ENCODE results near the gene LHX1. TPM values are rescaled to one million over a fixed set of nuclear protein-coding genes. Genes with fewer than 3 reads are reported as not detected.

LHX1 gene
- total and polyA plus RNA-seq, 2 donors (not counting 1 experiment from before 2014, with no cell fraction given) = not detected

GRCh38 chr17:36948717-36949460 lies 11.6 kb downstream of the LHX1 start, which contains the start of gene AATF:
TSS of gene AATF (plus strand) at chr17:36948954. CDS start at chr17:36949126, 172 bp downstream.
- Histone ChIP-seq H3K9me3 (ENCODE audit: control insufficient read depth, insufficient read depth, low read depth, low read length) (no peaks in the 10 kb centered on the region), H3K4me3 (replicated peaks in 1 of 4; ENCODE audit: control extremely low read depth in 1 of 4, insufficient read depth in 1 of 4, low read depth in 3 of 4, low read length in 4 of 4) (peak within 1 kb of the TSS; percentile 93 to 97 (median 96)), H3K4me1 (ENCODE audit: control insufficient read depth, extremely low read depth, insufficient read depth, low read length) (no peaks in the 10 kb centered on the region), H3K27me3 (ENCODE audit: control insufficient read depth, insufficient read depth, low read length) (peaks cover 33% of the 10 kb centered on the region), H3K9ac (ENCODE audit: insufficient read depth, low read length) (peak within 1 kb of the TSS; percentile 95), H4K20me1 (ENCODE audit: control insufficient read depth, extremely low read depth, insufficient read depth, low read length) (no peaks in the 10 kb centered on the region), H3K36me3 (ENCODE audit: control insufficient read depth, insufficient read depth, low read length) (peaks cover 9% of the 10 kb centered on the region), H2AFZ (ENCODE audit: low read length) (peak within 1 kb of the TSS; percentile 99), H3K79me2 (ENCODE audit: control insufficient read depth, insufficient read depth, low read length) (peaks cover 23% of the 10 kb centered on the region), H3K27ac (ENCODE audit: insufficient read depth, low read length) (peak within 1 kb of the TSS; percentile 95), H3K4me2 (ENCODE audit: extremely low read depth, insufficient read depth, low read length) (peak within 1 kb of the TSS; percentile 96)
- no peak for TF ChIP-seq EZH2 (IDR thresholded peaks at IDR 0.05; ENCODE audit: low read length, missing control alignments)
- TF ChIP-seq, protein P1, sequence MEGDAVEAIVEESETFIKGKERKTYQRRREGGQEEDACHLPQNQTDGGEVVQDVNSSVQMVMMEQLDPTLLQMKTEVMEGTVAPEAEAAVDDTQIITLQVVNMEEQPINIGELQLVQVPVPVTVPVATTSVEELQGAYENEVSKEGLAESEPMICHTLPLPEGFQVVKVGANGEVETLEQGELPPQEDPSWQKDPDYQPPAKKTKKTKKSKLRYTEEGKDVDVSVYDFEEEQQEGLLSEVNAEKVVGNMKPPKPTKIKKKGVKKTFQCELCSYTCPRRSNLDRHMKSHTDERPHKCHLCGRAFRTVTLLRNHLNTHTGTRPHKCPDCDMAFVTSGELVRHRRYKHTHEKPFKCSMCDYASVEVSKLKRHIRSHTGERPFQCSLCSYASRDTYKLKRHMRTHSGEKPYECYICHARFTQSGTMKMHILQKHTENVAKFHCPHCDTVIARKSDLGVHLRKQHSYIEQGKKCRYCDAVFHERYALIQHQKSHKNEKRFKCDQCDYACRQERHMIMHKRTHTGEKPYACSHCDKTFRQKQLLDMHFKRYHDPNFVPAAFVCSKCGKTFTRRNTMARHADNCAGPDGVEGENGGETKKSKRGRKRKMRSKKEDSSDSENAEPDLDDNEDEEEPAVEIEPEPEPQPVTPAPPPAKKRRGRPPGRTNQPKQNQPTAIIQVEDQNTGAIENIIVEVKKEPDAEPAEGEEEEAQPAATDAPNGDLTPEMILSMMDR (conservative IDR thresholded peaks at IDR 0.05 in 1 of 2, IDR thresholded peaks at IDR 0.05 in 1 of 2; ENCODE audit: low read depth in 1 of 2, low read length in 2 of 2) = no peak
- DNase-seq (ENCODE audit: low read depth in 2 of 2) = peak; percentile 94 to 95

DNA sequence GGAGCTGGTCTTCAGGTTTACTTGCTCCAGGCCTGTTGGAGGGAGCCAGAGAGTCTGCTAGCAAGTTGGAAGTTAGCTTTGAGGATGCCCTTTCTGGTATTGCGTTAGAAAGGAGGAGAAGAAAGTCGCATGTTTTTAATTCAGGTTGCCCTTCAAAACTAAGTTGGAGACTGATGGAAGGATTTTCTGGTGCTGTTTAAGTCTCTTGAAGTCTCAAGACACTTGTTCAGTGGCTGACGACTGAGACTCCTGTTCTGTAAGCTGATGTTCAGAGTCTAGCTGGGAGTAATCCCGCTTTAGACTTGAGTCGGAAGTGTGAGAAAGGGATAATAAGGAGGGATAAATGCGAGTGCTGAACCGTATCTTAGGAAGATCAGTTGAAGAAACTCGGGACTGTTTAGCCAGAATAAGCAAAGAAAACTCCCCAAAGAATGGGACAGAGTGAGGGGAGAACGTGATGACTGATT lies 12.2 kb downstream of the LHX1 start:
- peaks cover 30% of the 10 kb centered on the region for H3K27me3 ChIP-seq (ENCODE audit: control insufficient read depth, insufficient read depth, low read length)
- H3K27ac ChIP-seq (ENCODE audit: insufficient read depth, low read length) = peak overlapping the region; percentile 95
- peak overlapping the region; percentile 92 for H3K4me2 ChIP-seq (ENCODE audit: extremely low read depth, insufficient read depth, low read length)
- peaks cover 11% of the 10 kb centered on the region for H3K36me3 ChIP-seq (ENCODE audit: control insufficient read depth, insufficient read depth, low read length)
- H3K9ac ChIP-seq (ENCODE audit: insufficient read depth, low read length) = peak overlapping the region; percentile 95
- H3K4me1 ChIP-seq (ENCODE audit: control insufficient read depth, extremely low read depth, insufficient read depth, low read length) = no peaks in the 10 kb centered on the region
- H3K79me2 ChIP-seq (ENCODE audit: control insufficient read depth, insufficient read depth, low read length) = peaks cover 23% of the 10 kb centered on the region
- H3K9me3 ChIP-seq (ENCODE audit: control insufficient read depth, insufficient read depth, low read depth, low read length) = no peaks in the 10 kb centered on the region
- peak; percentile 34 to 60 for DNase-seq (ENCODE audit: low read depth in 2 of 2)
- peak overlapping the region; percentile 93 to 97 (median 96) for H3K4me3 ChIP-seq (replicated peaks in 1 of 4; ENCODE audit: control extremely low read depth in 1 of 4, insufficient read depth in 1 of 4, low read depth in 3 of 4, low read length in 4 of 4)
- TF ChIP-seq EZH2 (IDR thresholded peaks at IDR 0.05; ENCODE audit: low read length, missing control alignments) = no peak
- peak overlapping the region; percentile 84 for H2AFZ ChIP-seq (ENCODE audit: low read length)
- no peaks in the 10 kb centered on the region for H4K20me1 ChIP-seq (ENCODE audit: control insufficient read depth, extremely low read depth, insufficient read depth, low read length)

DNA sequence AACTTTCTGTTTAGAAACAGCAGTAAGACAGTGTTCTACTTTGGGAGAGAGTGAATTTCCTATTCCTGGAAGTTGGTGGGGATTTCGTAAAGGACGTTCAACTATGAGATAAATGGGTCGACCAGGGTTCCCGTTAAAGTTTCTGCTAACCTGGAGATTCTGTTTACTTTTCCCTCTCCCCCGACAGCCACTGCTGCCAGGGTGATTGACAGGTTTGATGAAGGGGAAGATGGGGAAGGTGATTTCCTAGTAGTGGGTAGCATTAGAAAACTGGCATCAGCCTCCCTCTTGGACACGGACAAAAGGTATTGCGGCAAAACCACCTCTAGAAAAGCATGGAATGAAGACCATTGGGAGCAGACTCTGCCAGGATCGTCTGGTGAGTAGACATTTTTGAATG lies 12.8 kb downstream of the LHX1 start:
- Histone ChIP-seq H3K79me2 (ENCODE audit: control insufficient read depth, insufficient read depth, low read length) (peaks cover 23% of the 10 kb centered on the region), H3K36me3 (ENCODE audit: control insufficient read depth, insufficient read depth, low read length) (peaks cover 12% of the 10 kb centered on the region), H3K9me3 (ENCODE audit: control insufficient read depth, insufficient read depth, low read depth, low read length) (no peaks in the 10 kb centered on the region), H2AFZ (ENCODE audit: low read length) (no peak overlapping the region), H3K4me3 (replicated peaks in 1 of 4; ENCODE audit: control extremely low read depth in 1 of 4, insufficient read depth in 1 of 4, low read depth in 3 of 4, low read length in 4 of 4) (peak overlapping the region; percentile 93 to 97 (median 96)), H3K27ac (ENCODE audit: insufficient read depth, low read length) (no peak overlapping the region), H4K20me1 (ENCODE audit: control insufficient read depth, extremely low read depth, insufficient read depth, low read length) (no peaks in the 10 kb centered on the region), H3K4me1 (ENCODE audit: control insufficient read depth, extremely low read depth, insufficient read depth, low read length) (no peaks in the 10 kb centered on the region), H3K9ac (ENCODE audit: insufficient read depth, low read length) (no peak overlapping the region), H3K4me2 (ENCODE audit: extremely low read depth, insufficient read depth, low read length) (peak overlapping the region; percentile 92), H3K27me3 (ENCODE audit: control insufficient read depth, insufficient read depth, low read length) (peaks cover 26% of the 10 kb centered on the region)
- DNase-seq (ENCODE audit: low read depth in 2 of 2) = no peak
- TF ChIP-seq, protein P1 (conservative IDR thresholded peaks at IDR 0.05 in 1 of 2, IDR thresholded peaks at IDR 0.05 in 1 of 2; ENCODE audit: low read depth in 1 of 2, low read length in 2 of 2) = no peak
- no peak for TF ChIP-seq EZH2 (IDR thresholded peaks at IDR 0.05; ENCODE audit: low read length, missing control alignments)

All from fibroblast of lung (primary cell).